Measurements from ENCODE around the gene PEPD.

PEPD gene

GRCh38 chr19:33362508-33363228 is 158.9 kb downstream of the PEPD start:
- H3K27me3 Mint-ChIP-seq: peaks cover 62% of the 10 kb centered on the region
- CTCF ChIA-PET: no interaction called here

DNA sequence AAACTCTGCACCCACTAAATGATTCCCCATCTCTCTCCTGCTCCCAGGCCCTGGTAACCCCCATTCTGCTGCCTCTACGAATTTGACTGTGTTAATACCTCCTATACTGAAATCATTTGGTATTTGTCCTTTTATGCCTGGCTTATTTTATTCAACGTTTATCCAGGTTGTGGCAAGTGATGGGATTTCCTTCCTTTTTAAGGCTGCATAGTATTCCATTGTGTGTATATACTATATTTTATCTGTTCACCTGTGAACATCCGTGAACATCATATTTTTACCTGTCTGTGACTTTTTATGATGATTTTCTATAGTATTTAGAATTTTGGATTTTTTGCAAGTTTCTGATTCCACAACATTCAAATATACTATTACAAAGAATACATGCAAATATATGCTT is 162.0 kb downstream of the PEPD start:
- no peak for DNase-seq
- Mint-ChIP-seq H3K27ac (no peak overlapping the region), H3K4me3 (no peak overlapping the region), H3K27me3 (peaks cover 41% of the 10 kb centered on the region), H3K9me3 (peaks cover 5% of the 10 kb centered on the region), H3K4me1 (no peaks in the 10 kb centered on the region), H3K36me3 (no peaks in the 10 kb centered on the region)
- CTCF ChIA-PET: interaction anchor here (1.3 kb wide), 1 partner anchor 235 kb away, joined by 3 read pairs; no protein-coding TSS in a partner anchor

More at GRCh38 chr19:33362508-33363228, 158.9 kb downstream of the PEPD start:
- Mint-ChIP-seq H3K36me3 (no peaks in the 10 kb centered on the region), H3K9me3 (no peaks in the 10 kb centered on the region), H3K27ac (no peak overlapping the region), H3K4me3 (no peak overlapping the region), H3K4me1 (no peaks in the 10 kb centered on the region)
- no peak for DNase-seq

DNA sequence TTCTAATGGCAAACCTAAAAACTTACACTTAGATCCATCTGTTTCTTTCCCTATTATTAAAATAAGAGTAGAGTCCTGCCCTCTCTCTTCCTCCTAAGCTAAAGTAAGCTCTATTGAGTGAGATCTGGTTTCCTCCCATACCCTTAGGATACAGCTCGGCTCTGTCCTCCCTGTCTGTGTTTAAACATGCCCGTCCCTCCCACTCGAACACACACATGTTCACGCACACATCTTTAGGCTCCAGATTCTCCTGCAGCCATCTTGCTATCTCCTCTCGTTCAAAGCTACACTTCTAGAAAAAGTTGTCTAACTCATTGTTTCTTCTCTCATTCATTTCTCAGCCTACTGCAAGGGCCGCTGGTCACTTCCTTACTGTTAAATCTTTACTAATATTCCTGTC is 163.2 kb downstream of the PEPD start:
- no peaks in the 10 kb centered on the region for H3K4me1 Mint-ChIP-seq
- H3K27ac Mint-ChIP-seq: no peak overlapping the region
- DNase-seq: no peak
- H3K4me3 Mint-ChIP-seq: no peak overlapping the region
- H3K27me3 Mint-ChIP-seq: peaks cover 32% of the 10 kb centered on the region
- no peaks in the 10 kb centered on the region for H3K36me3 Mint-ChIP-seq
- CTCF ChIA-PET: interaction anchor here (0.5 kb wide), 1 partner anchor 945 kb away, joined by 3 read pairs; no protein-coding TSS in a partner anchor
- H3K9me3 Mint-ChIP-seq: peaks cover 5% of the 10 kb centered on the region

- CTCF ChIA-PET: no interaction called here
- peaks cover 5% of the 10 kb centered on the region for H3K9me3 Mint-ChIP-seq
- no peaks in the 10 kb centered on the region for H3K4me1 Mint-ChIP-seq
- DNase-seq: no peak
- H3K36me3 Mint-ChIP-seq: no peaks in the 10 kb centered on the region
- H3K4me3 Mint-ChIP-seq: no peak overlapping the region
- H3K27me3 Mint-ChIP-seq: peaks cover 29% of the 10 kb centered on the region
- no peak overlapping the region for H3K27ac Mint-ChIP-seq
Observed at GRCh38 chr19:33357556-33357955, 164.0 kb downstream of the PEPD start.

DNA sequence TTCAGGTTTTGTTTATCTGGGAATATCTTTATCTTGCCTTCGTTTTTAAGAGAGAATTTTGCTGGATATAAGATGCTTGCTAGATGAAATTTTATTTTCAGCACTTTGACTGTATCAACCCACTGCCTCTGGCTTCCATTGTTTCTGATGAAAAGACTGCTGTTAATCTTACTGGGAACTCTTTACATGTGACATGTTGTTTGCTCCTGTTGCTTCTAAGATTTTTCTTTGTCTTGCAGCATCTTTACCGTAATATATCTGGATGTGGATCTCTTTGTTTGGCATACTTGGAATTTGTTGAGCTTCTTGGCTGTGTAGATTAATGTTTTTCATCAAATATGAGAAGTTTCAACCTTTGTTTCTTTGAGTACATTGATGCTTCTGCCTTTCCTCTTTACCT is 166.1 kb downstream of the PEPD start:
- peaks cover 5% of the 10 kb centered on the region for H3K9me3 Mint-ChIP-seq
- H3K4me3 Mint-ChIP-seq: no peak overlapping the region
- no peak overlapping the region for H3K27ac Mint-ChIP-seq
- H3K36me3 Mint-ChIP-seq: no peaks in the 10 kb centered on the region
- CTCF ChIA-PET: no interaction called here
- DNase-seq: no peak
- H3K27me3 Mint-ChIP-seq: peaks cover 19% of the 10 kb centered on the region
- H3K4me1 Mint-ChIP-seq: no peaks in the 10 kb centered on the region

- Mint-ChIP-seq H3K4me1 (no peaks in the 10 kb centered on the region), H3K27me3 (peaks cover 19% of the 10 kb centered on the region), H3K27ac (no peak overlapping the region), H3K9me3 (peaks cover 3% of the 10 kb centered on the region), H3K36me3 (no peaks in the 10 kb centered on the region), H3K4me3 (no peak overlapping the region)
- CTCF ChIA-PET: no interaction called here
- no peak for DNase-seq
Observed at GRCh38 chr19:33350538-33351309, 170.9 kb downstream of the PEPD start.

DNA sequence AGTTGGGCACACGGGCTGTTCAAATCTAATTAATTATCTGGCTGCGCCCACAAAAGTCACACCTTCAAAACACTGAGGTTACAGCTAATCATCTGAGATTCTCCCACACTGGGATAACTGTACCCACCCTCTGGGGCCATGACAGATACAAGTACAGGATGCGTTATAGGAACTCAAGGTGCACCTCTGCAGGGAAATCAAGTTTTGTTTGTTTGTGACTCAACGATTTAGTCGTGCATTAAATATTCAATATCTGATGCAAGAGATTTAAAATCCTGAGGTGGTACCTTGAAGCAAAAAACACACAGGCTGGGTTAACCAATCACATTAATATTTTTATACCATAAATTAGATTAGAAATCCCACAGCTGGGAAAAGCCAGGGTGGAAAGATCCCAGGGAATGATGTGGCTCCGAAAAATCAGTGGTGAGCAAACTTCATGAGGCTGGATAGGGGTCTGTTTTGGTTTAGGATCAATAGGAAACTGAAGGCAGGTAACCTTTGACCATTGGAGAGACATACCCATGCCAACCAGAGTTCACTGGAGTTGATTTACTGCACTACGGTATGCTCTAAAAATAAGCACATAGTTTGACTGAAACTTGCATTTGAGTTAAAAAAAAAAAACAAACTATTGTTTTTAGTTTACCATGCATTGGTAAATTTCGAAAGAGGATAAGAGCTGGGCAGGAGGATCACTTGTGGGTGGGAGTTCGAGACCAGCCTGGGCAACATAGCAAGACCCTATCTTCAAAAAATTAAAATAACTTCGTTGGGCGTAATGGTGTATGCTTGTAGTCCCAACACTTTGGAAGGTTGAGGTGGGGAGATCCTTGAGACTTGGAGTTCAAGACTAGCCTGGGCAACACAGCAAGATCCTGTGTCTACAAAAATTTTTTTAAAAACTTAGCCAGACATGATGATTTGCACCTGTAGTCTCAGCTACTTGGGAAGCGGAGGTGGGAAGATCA is 172.0 kb downstream of the PEPD start:
- peaks cover 21% of the 10 kb centered on the region for H3K27me3 Mint-ChIP-seq
- H3K4me1 Mint-ChIP-seq: no peaks in the 10 kb centered on the region
- no peaks in the 10 kb centered on the region for H3K36me3 Mint-ChIP-seq
- no peak overlapping the region for H3K27ac Mint-ChIP-seq
- DNase-seq: no peak
- no peak overlapping the region for H3K4me3 Mint-ChIP-seq
- H3K9me3 Mint-ChIP-seq: no peaks in the 10 kb centered on the region
- CTCF ChIA-PET: no interaction called here

DNA sequence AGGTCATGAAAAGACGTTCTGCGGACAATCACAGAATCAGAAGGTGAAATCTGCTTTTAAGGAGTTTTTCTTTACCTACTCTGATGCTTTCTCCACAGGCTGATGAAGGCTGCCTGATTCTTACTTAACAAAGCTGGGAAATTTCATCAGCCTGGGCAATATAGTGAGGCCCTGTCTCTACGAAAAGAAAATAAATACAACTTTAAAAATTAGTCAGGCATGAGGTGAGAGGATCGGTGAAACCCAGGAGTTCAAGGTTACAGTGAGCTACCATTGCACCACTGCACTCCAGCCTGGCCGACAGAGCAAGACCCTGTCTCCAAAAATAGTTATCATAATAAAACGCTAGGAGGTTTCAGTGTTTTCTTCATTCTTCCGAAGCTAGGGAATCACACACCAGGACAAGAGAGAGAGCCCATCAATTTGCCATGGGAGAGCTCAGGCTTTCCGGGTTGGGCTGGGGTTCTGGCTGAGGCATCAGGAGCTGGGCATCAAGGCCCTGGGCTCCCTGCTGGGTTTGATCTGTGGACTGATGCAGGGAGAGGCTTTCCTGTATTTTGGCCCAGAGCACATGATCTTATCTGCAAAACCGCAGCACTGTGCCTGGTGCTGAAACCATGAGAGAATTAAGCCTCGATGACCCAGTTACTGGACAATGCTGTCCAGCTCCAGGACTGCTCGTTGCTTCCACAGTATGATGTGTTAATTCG is 173.1 kb downstream of the PEPD start:
- CTCF ChIA-PET: no interaction called here
- Mint-ChIP-seq H3K36me3 (no peaks in the 10 kb centered on the region), H3K27me3 (peaks cover 30% of the 10 kb centered on the region), H3K4me1 (no peaks in the 10 kb centered on the region), H3K9me3 (no peaks in the 10 kb centered on the region), H3K4me3 (no peak overlapping the region), H3K27ac (no peak overlapping the region)
- DNase-seq: no peak

DNA sequence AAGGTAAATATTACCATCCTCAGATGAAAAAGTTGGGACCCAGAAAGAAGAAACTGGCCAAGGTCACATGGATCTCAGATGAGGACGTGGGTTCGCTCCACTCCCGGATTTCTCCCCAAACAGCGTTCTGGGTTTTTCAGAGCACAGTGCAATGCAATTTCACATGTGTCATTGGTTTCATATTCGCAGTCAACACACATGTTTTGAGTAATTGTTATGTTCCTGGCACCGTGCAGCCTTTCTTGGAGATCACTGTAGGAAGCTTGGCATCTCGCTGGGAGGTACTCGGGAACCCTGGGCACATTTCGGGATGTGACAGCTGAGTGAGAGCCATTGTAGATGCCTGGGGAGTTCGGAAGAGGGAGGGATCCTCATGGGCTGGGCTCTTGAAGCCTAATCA is 174.3 kb downstream of the PEPD start:
- Mint-ChIP-seq H3K4me3 (no peak overlapping the region), H3K9me3 (no peaks in the 10 kb centered on the region), H3K36me3 (no peaks in the 10 kb centered on the region), H3K27me3 (peaks cover 34% of the 10 kb centered on the region), H3K27ac (no peak overlapping the region), H3K4me1 (no peaks in the 10 kb centered on the region)
- no peak for DNase-seq
- CTCF ChIA-PET: no interaction called here

DNA sequence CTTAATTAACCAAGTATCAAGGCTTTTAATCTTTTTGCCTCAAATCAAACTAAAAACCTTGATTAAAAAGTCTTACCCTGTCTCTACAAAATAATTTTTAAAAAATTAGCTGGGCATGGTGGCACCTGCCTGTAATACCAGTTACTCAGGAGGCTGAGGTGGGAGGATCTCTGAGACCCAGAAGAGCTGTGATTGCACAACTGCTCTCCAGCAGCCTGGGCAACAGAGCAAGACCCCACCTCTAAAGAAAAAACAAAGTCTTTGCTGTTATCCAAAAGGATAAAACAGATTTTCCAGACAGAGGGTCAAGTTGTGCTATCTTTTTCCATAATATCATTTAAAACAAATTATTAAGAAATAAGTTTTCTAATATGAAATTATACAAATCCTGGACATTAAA is 174.9 kb downstream of the PEPD start:
- H3K27me3 Mint-ChIP-seq: peaks cover 36% of the 10 kb centered on the region

DNA sequence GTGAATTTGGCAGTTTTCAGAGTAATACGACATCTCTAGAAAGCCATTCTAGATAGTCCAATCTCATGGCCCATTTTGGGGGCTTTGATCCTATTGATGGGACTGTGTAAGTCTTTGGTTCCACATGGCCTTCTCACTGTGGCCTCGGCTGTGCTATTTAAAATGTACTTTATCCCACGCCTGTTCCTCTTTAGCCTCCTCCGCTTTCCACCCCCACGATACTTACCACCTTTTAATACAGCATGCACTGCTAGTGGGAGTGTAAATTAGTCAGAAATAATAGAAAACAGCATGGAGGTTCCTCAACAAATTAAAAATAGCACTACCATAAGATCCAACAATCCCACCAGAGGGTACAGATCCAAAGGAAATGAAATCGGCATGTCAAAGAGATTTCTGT is 176.4 kb downstream of the PEPD start:
- no peak overlapping the region for H3K4me3 Mint-ChIP-seq
- DNase-seq: no peak
- H3K9me3 Mint-ChIP-seq: no peaks in the 10 kb centered on the region
- CTCF ChIA-PET: no interaction called here
- no peaks in the 10 kb centered on the region for H3K36me3 Mint-ChIP-seq
- peaks cover 50% of the 10 kb centered on the region for H3K27me3 Mint-ChIP-seq
- H3K4me1 Mint-ChIP-seq: no peaks in the 10 kb centered on the region
- no peak overlapping the region for H3K27ac Mint-ChIP-seq

More for the DNA sequence above, 174.9 kb downstream of the PEPD start:
- CTCF ChIA-PET: no interaction called here
- Mint-ChIP-seq H3K4me1 (no peaks in the 10 kb centered on the region), H3K27ac (no peak overlapping the region), H3K9me3 (no peaks in the 10 kb centered on the region), H3K36me3 (no peaks in the 10 kb centered on the region), H3K4me3 (no peak overlapping the region)
- no peak for DNase-seq

DNA sequence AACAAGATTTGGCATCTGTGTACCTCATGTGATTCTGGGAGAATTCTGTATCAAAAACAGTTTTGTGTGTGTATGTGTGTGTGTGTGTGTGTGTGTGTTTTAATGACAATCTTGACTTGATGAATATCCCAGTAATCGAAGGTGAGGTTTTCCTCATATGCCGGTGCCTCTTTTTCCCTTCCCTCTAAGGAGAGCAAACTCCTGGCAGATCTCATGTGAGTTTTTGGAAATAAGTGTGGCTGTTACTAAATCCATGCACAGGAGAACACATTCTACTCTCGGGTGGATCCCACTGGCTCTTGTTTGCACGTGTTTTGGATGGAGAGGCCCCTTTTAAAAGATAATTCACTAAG is 177.0 kb downstream of the PEPD start:
- no peak for DNase-seq
- Mint-ChIP-seq H3K4me1 (no peaks in the 10 kb centered on the region), H3K36me3 (no peaks in the 10 kb centered on the region), H3K9me3 (no peaks in the 10 kb centered on the region), H3K27me3 (peaks cover 51% of the 10 kb centered on the region), H3K27ac (no peak overlapping the region), H3K4me3 (no peak overlapping the region)
- CTCF ChIA-PET: no interaction called here

- Mint-ChIP-seq H3K27ac (no peak overlapping the region), H3K27me3 (peaks cover 55% of the 10 kb centered on the region), H3K36me3 (no peaks in the 10 kb centered on the region), H3K9me3 (no peaks in the 10 kb centered on the region), H3K4me3 (no peak overlapping the region), H3K4me1 (no peaks in the 10 kb centered on the region)
- CTCF ChIA-PET: no interaction called here
- no peak for DNase-seq
Observed at GRCh38 chr19:33343859-33344572, 177.6 kb downstream of the PEPD start.

Data from activated naive CD4-positive, alpha-beta T cell treated with anti-CD3 and anti-CD28 coated beads, Interleukin-2, amount 10 ng/mL, durations not matched to agents 7 days and 5 days (primary cell).